Activated effector memory CD4-positive, alpha-beta T cell treated with anti-CD3 and anti-CD28 coated beads, Interleukin-2, amount 50 U/mL, for 16 hours (primary cell): Measurements from ENCODE around the gene OTULIN.

Experiments used
- DNase-seq: peaks from one replicate; pipeline ENCODE4 v3.0.0-alpha.2; 2020

Gene OTULIN

GRCh38 chr5:14723701-14724132 is 59.2 kb downstream of the OTULIN start:
- no peak for DNase-seq

GRCh38 chr5:14724633-14725032 is 60.1 kb downstream of the OTULIN start:
- DNase-seq: no peak

DNA sequence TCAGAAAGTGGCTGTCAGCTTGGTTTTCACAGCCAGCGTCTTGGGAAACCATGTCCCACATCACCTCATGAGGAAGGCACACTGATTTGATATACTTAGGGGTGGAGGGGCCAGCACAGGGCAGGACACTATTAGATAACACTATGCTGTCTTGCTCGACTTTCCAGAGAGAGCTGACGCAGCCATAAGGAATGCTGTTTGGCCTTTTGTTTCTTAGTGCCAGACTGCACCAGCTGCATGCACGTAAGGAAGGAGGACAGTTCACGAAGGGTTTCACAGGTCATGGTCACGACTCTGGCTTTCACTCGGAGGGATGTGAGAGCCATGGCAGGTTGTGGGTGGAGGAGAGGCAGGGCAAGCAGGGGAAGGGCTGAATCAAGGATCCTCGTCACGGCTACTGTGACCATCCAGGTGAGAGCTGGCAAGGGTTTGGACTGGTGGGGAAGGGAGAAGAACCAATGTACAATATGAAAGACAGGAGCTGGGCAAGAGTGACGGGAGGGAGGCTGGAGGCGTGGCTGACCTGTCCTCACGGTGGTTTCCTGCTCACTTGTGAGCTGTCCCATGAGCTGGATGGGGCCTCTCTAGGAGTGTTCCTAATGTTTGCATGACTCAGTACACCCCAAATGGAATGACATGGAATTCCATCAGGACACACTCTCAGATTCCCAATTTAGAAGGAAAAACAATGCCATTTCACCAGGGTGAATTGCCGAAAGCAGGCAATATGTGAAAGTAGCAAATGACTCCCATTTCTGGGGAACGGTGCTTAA is 61.7 kb downstream of the OTULIN start:
- DNase-seq: no peak

- peak; percentile 91 for DNase-seq
Observed at GRCh38 chr5:14727428-14727865, 62.9 kb downstream of the OTULIN start.

DNA sequence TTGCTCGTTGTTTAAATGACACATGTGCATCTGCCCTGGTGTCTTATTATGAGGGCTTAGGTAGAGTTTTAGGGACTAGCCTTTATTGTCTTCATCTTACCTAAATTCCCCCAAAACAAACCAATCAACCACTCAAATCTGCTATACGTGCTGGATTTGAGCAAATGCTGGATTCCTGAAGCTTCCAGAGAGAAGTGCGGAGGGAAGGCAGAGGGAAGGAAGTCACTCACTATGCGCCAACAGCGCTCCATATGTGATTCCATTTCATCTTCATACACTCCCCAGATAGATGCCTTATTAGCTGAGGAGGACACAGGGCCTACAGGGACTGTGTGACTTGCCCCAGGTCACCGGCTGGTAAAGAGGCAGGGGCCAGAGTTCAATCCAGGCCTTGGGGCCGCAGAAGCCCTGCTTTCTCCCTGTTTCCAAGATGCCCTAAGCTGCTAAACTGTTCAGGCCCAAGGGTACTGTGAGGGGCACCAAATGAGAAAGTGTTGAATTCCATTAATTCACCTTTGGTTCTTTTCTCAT is 63.5 kb downstream of the OTULIN start:
- DNase-seq: no peak

DNA sequence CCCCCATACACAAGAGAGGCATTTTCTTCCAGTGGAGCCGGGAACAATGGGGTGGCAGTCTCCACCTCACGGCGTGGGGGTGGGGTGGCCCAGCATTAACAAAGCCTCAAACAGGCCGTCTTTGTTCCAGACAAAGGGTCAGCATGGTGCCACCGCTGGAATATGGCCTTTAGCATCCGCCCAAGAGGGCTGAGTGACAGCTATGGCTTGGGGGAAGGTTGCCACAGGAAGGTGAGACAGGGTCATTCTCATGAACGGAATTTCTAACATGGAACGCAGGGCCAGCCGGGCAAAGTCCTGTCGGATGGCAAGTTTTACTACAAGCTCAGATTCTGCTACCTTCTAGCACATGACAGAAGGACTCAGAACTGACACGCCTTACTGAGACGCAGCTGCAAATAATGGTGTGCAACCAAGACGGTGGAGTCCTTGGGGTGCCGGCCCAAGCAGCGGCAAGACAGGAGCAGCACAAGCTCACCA is 64.0 kb downstream of the OTULIN start:
- DNase-seq: no peak

DNA sequence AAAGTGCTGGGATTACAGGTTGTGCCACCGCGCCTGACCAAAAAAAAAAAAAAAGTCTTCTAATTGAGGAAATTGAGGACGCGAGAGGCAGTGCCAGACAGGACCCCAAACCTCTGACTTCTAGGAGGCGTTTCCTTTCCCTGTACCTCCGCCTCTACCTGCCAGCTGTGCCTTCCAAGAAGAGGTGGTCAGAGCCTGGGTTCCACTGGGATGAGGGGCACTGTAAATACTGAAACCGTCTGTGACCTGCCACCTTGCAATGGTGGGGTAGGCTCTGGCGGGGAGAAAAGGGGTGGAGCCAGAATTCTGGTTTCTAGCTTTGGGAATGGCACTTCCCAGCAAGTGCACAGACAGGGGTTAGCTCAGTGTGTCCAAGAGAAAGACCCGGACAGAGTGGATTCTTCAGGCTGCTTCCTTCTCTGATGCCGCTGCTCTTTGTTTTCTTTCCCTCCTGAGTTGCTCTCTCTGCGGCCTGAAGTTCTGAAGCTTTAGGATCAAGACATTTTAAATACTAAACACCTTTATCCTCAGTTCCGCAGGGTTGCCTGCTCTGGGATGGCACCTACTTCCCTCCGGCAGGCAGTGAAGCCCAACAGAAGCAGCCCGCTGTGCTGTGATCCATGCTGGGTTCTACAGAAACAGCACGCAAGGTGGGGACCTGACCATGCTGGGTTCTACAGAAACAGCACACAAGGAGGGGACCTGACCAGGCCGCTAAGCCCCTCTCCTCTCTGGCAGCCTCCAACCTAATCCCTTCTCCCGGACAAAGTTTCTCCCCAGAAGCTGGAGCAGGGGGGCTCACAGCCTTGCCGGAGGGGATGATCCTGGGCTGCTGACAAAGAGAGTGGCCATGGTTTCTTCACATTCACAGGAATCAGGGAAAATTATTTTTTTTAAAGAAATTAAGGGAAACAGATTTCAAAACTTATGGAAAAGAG is 65.2 kb downstream of the OTULIN start:
- DNase-seq: no peak

GRCh38 chr5:14730466-14730865 is 65.9 kb downstream of the OTULIN start:
- no peak for DNase-seq

DNA sequence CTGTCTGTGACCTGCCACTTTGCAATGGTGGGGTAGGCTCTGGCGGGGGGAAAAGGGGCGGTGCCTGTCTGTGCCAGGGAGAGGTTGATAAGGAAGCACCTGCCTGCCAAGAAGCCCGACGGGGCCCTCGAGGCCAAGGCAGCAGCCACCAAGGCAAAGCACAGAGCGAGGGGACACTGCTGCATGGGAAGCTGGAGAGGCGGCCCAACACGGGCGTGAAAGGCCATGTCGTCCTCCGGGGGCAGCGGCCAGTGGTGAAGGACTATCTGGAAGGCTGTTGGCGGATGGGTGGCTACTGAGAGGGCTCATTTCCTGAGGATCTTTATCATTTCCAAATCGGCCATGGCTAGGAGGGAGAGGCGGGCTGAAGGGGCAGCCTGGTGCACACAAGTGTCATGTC is 66.4 kb downstream of the OTULIN start:
- no peak for DNase-seq

DNA sequence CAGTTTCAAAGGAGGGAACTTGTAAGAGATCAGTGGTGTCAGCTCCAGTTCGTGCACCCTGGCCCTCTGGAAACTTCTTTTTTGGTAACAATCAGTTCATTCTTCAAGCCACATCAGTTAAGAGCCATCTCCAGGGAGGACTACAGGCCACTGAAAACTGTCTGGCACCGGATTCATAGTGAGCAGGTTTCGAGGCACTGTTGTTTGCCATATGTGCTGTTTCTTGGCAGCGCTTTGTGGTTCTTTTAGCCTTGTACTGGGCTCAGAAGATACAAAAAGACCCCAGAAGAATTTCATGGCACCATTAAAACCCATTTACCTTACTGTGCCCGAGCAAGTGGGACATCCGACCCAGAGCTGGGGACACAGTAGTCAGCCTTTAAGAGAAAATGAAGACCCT is 68.5 kb downstream of the OTULIN start:
- DNase-seq: no peak

GRCh38 chr5:14733661-14734060 is 69.1 kb downstream of the OTULIN start:
- no peak for DNase-seq

DNA sequence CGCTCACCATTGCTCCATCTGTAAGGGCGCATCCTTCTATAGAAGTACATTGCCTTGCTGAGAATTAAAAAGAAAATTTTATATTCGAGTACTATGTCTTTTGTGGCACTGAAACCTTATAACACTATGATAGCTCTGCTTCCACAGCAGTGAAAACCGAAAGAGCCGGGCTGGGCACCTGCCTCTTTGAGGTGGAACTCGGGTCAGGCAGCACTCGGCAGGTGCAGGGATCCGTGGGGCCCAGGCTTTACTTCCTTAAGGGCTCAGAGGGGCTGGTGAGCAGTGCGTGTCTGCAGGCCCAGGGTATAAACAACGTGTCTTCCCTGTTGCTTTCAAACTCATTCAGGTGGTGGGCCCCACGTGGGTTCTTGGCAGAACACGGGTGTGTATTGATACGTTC is 69.9 kb downstream of the OTULIN start:
- no peak for DNase-seq

DNA sequence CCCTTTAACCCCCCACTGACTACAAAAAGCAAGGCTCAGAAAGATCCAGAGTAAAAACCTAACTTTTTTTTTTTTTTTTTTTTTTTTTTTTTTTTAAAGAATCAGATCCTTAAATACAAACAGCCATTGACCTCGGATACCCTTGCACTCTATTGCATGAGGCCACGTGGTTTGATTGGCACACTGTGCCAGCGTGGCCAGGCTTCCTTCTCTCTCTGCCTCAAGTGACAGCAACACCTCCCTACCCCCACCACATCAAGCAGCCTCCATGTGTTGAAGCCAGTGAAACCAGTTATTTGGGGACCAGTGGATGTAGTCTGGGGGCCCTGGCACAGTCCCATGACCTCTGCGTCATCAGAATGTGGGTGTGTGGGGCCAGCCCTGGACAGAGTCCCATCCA is 71.4 kb downstream of the OTULIN start:
- DNase-seq: no peak

GRCh38 chr5:14737291-14737690 is 72.8 kb downstream of the OTULIN start:
- DNase-seq: no peak

- DNase-seq: no peak
Observed at GRCh38 chr5:14738050-14738449, 73.5 kb downstream of the OTULIN start.

GRCh38 chr5:14739538-14739937 is 75.0 kb downstream of the OTULIN start:
- no peak for DNase-seq

DNA sequence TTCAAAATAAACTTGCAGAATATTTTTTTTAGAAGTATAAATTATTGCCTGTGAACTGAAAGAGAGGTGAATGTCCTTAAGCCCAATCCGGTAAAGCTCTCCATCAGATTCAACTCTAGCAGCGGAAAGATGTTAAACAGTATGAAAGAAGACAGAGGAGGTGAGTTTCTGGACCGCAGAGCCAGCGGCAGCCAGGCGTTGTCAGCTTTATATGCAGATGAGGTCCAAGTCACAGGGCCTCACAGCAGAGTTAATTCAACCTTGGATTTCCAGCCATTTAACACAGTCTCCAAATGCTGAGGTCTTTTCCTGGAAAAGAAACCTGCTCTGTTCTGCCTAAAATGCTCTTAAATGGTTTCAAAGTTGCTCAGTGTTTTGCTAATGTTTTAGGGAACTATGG is 75.5 kb downstream of the OTULIN start:
- DNase-seq: no peak

DNA sequence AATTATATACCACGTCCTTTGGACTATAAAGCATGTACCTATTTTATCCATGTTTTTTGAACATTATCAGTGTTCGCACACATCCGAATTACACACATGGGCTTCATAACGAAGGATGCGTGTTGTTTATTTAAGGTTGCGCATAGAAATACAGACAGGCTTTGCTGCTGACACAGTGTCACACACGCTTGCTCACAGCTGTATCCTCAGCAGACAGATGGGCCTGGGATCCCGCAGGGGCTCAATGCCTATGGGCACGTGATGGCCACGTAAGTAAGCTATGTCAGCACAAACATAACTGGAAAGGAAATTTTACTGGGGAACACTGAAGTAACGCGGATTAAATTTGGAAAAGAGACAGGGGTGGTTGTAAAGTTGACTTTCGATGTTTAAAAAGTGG is 76.6 kb downstream of the OTULIN start:
- DNase-seq: no peak

GRCh38 chr5:14741801-14742440 is 77.4 kb downstream of the OTULIN start:
- no peak for DNase-seq

GRCh38 chr5:14742498-14742897 is 78.0 kb downstream of the OTULIN start:
- no peak for DNase-seq

DNA sequence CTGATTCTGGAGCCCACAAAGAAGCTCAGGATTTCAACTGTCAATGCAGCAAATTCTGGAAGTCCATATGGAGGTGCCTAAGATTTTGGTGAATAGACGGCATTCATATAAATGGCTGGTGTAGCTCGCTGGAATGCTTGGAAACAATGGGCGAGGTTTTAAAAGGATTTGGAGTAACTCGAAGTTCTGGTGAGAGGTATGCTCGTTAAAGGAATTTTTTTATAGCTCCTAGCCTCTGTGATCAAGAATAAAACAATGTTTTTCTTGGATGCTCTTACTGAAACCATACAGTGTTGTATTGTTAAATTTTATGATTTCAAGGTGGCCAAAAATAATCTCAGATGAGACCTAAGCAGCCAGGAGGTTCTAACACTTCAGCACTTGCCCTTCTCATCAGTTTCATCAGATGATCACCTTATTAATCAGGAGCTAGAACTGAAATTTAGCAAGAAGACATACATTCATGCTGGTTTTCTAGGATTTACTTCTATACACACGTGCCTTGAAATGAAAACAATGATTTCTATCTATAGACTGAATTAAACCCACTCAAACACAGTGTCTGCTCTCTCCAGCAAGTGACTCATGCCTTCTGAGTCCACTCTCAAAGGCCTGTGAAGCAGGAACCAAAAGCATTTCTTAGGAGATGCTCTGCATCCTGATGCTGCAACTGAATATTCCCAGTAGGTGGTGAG is 79.2 kb downstream of the OTULIN start:
- DNase-seq: no peak
